NB4 (cell line): ENCODE measurements around the gene GLOD4.

Source experiments
- CTCF ChIP-seq: IDR thresholded peaks from one replicate; pipeline ENCODE4 v1.5.1; 2012; ENCODE audit warnings: low read depth, low read length
- MAX ChIP-seq: IDR thresholded peaks from 2 replicates; pipeline ENCODE4 v1.6.1; 2011; ENCODE audit warnings: low read depth, low read length
- MYC ChIP-seq: IDR thresholded peaks from 2 replicates; pipeline ENCODE4 v1.6.1; 2011; ENCODE audit warnings: low read depth, low read length
- POLR2A ChIP-seq: IDR thresholded peaks from 2 replicates; pipeline ENCODE4 v1.6.1; 2011; ENCODE audit warnings: mild to moderate bottlenecking; ENCODE audit not compliant: insufficient read length; ENCODE audit errors: extremely low read depth

- no peak for TF ChIP-seq CTCF
- TF ChIP-seq POLR2A: no peak
- no peak for TF ChIP-seq MAX
- no peak for TF ChIP-seq MYC
Observed at GRCh38 chr17:797236-797840, 15.3 kb upstream of the GLOD4 start.
